NCI-H524 (cell line): ENCODE results near the gene ERAP2.

Source experiments
- DNase-seq, 2 experiments: peaks; one replicate each; lab custom pipeline; 2025; lab: John Stamatoyannopoulos, UW

The ERAP2 gene

DNA sequence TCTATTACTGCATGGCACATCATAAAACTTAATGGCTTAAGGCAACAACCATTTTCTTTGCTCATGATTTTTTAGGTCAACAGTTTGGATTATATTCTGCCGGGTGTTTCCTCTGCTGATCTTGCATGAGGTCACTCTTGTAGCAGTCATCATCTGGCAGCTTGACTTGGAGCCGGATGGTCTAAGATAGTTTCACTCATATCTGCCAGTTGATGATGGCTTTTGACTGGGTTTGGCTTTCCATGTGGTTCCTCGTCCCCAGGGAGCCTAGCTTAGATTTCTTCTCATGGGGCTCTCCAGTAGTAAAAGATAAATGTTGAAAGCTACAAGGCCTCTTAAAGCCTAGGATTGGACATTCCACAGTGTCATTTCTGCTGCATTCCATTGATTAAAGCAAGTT, 87.0 kb downstream of the ERAP2 start:
- DNase-seq, result no peak

DNA sequence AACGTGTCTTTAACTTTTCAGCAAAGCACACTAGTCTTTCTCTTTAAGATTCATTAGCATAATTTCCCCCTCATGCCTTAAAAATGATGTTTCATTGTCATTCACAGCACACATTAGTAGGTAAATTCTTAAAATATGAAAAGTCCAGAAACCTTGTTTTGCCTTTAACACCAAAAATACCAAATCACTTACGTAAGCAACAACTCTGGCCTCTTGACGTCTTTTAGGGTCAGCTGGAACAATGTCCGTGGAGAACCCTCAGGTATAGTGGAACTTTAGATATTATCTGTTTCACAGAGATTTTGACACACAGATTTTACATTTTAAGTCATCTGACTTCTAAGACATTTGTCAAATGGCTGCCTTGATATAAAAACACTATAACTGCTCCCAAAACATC, 90.5 kb downstream of the ERAP2 start:
- no peak for DNase-seq

DNA sequence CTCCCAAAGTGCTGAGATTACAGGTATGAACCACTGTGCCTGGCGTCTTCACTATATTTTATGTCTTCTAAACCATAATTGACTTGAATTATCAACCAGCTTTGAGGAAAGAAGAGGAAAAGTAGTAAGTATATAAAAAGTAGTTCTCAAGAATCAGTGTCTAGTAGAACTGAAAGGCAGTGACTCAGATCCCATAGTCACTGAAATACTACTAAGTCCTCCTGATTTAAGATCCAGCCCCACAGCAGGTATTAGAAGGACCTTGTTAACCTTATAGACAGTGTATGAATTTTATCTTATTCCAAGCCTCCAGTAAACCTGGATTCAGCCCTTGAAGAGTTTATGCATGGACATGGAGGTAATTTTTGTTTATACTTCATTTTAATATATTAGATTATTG, 91.1 kb downstream of the ERAP2 start:
- no peak for DNase-seq

DNA sequence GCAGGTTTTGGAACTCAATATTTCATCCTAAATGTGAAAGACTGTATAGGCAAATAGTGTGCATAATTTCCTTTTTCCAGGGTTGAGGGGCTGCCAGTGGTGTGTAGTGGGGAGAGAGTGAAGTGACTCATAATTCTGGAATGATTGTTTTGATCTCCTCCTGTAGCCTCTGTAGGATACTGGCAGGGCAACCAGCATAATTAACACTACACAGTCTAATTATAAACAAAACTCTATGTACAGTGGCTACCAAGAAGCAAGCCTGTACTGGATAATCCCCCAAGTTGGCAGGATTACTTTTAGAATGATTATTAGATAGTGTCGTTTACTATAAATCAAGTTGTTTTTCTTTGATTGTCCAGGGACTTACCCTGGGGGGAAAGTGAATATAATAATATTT, 91.8 kb downstream of the ERAP2 start:
- no peak for DNase-seq

DNA sequence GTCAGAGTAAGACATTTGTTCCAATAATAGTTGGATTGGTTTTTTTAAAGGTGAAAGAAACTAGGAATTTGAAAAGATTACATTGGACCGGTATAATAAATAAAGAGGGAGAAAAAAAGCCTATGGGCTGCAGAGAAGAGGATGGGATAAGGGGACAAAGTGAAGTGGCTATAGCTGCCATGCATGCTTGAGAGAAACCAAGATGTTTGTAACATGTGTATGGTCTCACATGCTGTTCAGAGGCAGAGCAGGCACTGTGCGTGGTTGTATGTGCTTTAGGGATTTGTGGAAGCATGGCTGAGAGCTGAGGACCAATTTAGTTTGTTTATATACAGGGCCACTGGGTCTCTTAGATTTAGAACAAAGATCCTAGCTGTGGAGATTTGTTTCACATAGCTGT, 92.3 kb downstream of the ERAP2 start:
- DNase-seq, result peak; percentile 8 to 40
